Heart left ventricle (tissue), 13 donors: Measurements from ENCODE around the gene PADI6.

ENCODE experiments used
- POLR2A ChIP-seq, 2 donors: fragments of 450-650 bp; IDR thresholded peaks; one replicate each; pipeline ENCODE4 v1.6.1; 2017; ENCODE audit warnings: antibody characterized with exemption in 2 of 2, mild to moderate bottlenecking in 2 of 2, moderate library complexity in 2 of 2
- TF ChIP-seq, protein P1 (sequence below), 12 donors: fragments of 200-600 bp; sonication (generic) in 4 of 12; IDR thresholded peaks; one replicate each; pipeline versions ENCODE4 v1.5.0 to v1.8.0; 2018 to 2022; ENCODE audit warnings: antibody characterized with exemption in 12 of 12, mild to moderate bottlenecking in 5 of 12
- donor health status: ischemic (EF 13 %, LVEDD 7.1; RV severe dilation, severe dysfunction).
- donor health status: DM: no; HTN: yes; CAD: no.
- donor health status: DM: no; HTN: no; CAD: no.
- donor health status: ischemic (EF 25% LVEDD 6.9; RV normal size, moderate dysfunction).
- donor health status: ischemic (EF 25% LVEDD 5.7; RV mildly dilated, moderate dysfunction).
- donor health status: ischemic (EF 35%, LVEDD 5.7; RV mildly dilated, moderate dysfunction).
- donor health status: nonischemic (EF 11% LVEDD 7.7; RV severe dilation, severe dysfunction).
- donor health status: DM: yes; HTN: yes; CAD: no.
- donor health status: PGD.
- donor health status: ischemic (EF 29% LVEDD 5.4; RV normal size, mild dysfunction).
- donor health status: nonischemic (EF 23%, LVEDD 6.1; RV moderate dilation, normal function).

DNA sequence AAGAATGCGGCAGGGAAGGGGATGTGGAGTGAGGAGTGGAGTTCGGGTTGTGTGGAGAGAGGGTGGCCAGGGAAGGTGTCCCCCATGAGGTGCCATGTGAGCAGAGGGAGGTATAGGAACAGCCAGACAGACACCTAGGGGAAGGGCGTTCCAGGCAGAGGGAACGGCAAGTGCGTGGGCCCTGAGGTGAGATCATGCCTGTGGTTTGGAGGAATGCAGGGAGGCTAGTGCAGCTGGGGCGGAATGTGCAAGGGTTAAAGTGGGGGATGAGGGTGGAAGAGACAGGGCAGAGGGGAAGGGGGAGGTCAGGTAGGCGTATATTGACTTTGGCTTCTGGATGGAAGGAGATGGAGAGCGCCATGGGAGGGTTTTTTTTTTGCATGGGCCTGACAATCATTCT, 31.6 kb upstream of the PADI6 start:
- TF ChIP-seq, protein P1, sequence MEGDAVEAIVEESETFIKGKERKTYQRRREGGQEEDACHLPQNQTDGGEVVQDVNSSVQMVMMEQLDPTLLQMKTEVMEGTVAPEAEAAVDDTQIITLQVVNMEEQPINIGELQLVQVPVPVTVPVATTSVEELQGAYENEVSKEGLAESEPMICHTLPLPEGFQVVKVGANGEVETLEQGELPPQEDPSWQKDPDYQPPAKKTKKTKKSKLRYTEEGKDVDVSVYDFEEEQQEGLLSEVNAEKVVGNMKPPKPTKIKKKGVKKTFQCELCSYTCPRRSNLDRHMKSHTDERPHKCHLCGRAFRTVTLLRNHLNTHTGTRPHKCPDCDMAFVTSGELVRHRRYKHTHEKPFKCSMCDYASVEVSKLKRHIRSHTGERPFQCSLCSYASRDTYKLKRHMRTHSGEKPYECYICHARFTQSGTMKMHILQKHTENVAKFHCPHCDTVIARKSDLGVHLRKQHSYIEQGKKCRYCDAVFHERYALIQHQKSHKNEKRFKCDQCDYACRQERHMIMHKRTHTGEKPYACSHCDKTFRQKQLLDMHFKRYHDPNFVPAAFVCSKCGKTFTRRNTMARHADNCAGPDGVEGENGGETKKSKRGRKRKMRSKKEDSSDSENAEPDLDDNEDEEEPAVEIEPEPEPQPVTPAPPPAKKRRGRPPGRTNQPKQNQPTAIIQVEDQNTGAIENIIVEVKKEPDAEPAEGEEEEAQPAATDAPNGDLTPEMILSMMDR (IDR thresholded peaks at IDR 0.05) = no peak
- TF ChIP-seq POLR2A (IDR thresholded peaks at IDR 0.05) = no peak
